Glomerular visceral epithelial cell (primary cell): ENCODE measurements around the gene JPT2.
"Not testable (repeated sequence)": the region's sequence is repeated elsewhere in the genome, so short reads cannot be mapped to it uniquely, and the experiment has no call there.

Experiments
- DNase-seq: peaks from one replicate; pipeline ENCODE4 v3.0.0-alpha.2; 2016; ENCODE audit errors: extremely low spot score

Gene JPT2

GRCh38 chr16:1674751-1675664 is 3.1 kb upstream of the JPT2 start:
- DNase-seq: peak; percentile 68

GRCh38 chr16:1676661-1677060 is 1.4 kb upstream of the JPT2 start:
- no peak for DNase-seq

DNA sequence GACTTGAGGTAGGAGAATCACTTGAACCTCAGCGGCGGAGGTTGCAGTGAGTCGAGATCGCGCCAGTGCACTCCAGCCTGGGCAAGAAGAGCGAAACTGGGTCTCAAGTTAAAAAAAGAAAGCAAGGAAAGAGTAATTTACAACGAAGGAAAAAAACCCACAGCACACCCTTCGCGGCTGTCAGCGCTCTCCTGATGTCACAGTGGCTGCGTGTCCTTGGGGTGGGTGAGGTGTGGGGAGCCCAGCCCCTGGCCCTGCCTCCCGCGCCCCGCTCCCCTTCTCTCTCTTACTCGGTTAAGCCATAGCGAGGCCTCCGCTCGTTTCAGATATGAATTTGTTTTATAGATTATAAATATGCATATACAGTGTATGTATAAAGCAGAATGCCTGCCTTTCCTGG is 740 bp upstream of the JPT2 start:
- no peak for DNase-seq

DNA sequence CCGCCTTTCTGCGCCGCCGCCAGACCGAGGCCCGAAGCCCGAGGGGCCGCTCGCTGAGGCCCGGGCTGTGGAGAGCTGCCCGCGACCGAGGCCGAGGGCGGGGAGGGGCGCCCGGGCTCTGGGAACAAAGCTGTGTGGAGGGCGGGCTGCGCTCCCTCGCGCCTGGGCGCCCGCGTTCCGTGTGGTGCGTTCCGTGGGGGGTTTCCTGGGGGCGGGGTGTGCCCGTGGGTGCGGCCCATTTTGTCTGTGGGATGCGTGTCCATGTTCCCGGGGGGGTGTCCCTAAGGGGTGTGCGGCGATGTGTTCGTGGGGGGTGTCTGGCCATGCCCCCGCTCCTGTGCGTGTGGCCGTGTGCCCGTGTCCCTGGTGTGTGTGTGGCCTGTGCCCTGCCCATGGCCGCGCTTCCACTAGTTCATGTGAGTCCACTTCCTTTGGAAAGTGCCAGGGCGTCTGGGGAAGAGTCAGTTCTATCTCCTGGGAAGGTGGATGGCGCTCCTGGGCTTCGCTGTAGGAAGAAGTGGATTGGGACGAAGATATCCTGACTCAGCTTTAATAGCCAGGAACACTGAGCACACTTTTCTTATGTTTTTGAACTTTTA is 520 bp downstream of the JPT2 start:
- peak; percentile 58 for DNase-seq

GRCh38 chr16:1680361-1680760 is 2.3 kb downstream of the JPT2 start:
- DNase-seq: no peak

GRCh38 chr16:1681032-1681431 is 3.0 kb downstream of the JPT2 start:
- DNase-seq: no peak

- no peak for DNase-seq
These were observed 9.6 kb downstream of the JPT2 start for GRCh38 chr16:1687427-1688316.

DNA sequence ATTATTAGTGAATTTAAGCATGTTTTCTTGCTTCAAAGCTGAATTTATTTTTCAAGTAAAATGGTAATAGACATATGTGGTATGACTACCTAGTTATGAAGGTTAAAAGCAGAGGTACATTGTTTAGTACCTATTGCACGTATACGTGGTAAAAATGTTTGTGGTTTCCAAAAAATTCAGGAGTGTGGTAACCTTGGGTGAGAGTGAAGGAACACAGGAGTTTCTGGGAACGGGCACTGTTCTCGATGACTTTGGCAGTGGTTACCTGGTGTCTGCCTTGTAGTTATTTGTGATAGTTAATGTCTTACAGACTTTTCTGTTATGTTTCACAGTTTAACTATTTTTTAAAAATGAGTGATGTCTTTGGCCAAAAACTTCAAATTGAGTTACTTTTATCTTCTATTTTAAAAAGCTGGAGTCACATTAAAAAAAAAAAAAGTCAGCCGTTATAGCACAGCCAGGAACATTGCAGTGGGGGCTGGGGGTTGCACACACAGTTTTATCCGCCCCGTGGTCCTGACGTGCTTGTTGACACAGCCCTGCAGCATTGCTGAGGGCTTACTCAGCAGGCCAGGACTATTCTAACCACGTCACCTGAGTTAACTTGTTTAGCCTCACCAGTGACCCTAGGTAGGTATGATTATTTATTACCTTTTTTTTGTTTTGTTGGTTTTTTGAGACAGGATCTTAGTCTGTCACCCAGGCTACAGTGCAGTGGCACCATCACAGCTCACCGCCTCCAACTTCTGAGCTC is 10.9 kb downstream of the JPT2 start:
- DNase-seq: peak; percentile 84

DNA sequence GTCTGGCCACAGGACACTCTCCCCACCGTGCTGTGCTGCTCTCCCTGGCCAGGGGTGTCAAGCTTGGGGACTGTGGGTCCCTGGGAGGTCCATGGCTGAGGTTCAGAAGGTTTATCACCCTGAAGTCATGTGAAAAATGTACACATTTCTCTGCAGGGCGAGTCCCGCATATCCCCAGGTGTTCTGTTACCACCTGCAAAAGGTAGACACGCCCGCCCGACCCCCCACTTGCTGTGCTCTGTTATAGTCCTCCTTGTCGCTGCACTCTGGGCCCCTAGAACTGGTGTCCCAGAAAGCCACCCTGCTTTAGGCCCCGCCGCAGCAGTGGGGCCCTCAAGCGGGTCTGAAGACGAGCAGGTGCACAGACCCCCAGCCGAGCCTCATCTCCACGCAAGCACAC is 11.8 kb downstream of the JPT2 start:
- DNase-seq: no peak

DNA sequence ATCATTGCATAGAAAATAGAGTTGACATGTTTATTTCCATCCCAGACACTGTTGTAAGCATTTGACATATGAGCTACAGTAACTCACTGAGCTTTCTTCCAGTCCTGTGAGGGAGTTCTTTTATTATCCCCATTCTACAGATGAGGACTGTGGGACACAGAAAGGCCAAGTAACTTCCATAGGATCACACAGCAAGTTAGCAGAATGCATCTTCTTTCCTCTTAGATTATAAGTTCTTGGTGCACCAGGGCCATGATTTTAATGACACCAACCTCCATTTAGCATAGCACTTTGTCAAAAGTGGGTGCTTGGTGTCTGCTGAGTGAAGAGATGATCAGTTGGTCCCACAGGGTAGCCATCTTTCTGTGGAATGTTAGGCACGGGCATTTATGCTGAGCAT is 12.7 kb downstream of the JPT2 start:
- DNase-seq: no peak

GRCh38 chr16:1691276-1691675 is 13.2 kb downstream of the JPT2 start:
- peak; percentile 53 for DNase-seq

GRCh38 chr16:1691956-1692355 is 13.9 kb downstream of the JPT2 start:
- peak; percentile 91 for DNase-seq

DNA sequence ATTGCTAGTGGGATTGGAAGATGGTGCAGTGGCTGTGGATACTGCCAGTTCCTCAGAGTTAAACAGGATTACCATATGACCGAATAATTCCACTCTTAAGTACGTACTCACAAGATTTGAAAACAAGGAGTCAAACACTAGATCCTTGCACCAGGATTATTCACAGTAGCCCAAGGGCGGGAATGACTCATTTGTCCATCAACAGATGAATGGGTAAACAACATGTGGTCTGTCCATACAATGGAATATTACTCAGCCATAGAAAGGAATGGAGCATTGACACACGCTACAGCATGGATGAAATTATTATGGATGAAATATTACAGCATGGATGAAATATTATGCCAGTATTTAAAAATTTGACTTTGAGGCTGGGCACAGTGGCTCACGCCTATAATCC is 18.8 kb downstream of the JPT2 start:
- no peak for DNase-seq

GRCh38 chr16:1698680-1699079 is 20.6 kb downstream of the JPT2 start:
- no peak for DNase-seq

GRCh38 chr16:1700246-1700645 is 22.2 kb downstream of the JPT2 start:
- DNase-seq: no peak

GRCh38 chr16:1701216-1701878 is 23.3 kb downstream of the JPT2 start:
- DNase-seq: no peak

DNA sequence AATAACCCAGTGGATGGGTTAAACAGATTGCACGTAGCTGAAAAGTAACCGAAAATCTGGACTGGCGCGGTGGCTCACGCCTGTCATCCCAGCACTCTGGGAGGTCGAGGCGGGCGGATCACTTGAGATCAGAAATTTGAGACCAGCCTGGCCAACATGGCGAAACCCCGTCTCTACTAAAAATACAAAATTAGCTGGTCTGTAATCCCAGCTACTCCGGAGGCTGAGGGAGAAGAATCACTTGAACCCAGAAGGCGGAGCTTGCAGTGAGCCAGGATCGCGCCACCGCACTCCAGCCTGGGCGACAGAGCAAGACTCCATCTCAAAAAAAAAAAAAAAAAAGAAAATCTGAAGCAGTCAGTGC is 27.2 kb downstream of the JPT2 start:
- DNase-seq: not testable (repeated sequence)

DNA sequence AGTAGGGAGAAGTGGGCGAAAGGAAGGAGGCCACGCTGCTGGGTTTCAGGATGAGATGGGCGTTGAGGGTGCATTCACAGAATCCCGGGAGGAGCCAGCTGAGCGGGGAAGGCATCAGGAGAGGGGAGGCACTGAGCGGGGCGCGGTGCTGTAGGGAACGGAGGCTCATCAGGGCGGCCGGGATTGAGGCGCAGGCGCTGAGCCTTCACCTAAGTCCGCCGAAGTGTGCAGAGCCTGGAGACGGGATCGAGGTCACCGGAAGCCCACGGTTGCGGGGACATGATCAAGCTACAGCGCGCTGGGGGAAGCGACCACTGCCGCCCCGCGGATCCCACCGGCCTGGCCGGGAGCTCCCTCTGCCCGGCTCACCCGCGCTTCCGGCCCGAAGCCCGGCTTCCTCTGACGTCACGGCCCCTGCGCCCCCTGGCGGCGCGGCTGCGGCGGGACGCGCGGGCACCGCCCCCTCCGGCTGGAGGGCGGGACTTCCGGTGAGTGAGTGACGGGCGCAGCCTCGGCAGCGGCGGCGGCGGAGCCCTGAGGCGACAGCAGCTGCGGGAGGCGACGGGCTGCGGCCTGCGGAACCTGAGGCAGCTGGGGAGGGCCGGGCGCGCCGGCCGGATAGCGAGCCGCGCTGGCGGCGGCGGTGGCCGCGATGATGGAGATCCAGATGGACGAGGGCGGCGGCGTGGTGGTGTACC is 27.8 kb downstream of the JPT2 start, which contains the start of gene MAPK8IP3:
Gene MAPK8IP3 (plus strand): TSS at position 508 of the 698 bp plus-strand sequence. CDS start 145 bp downstream, at position 653.
- peak; percentile 90 for DNase-seq

- no peak for DNase-seq
These were observed 28.5 kb downstream of the JPT2 start for GRCh38 chr16:1706386-1707192.
